Liver (tissue), 3 donors: Measurements from ENCODE around the gene NPC1L1.

Source experiments
- CTCF ChIP-seq: fragments of 150-350 bp; IDR thresholded peaks from 2 replicates; pipeline ENCODE4 v1.5.1; 2017; ENCODE audit warnings: improper control_type of control experiment, low read depth, low read length; ENCODE audit not compliant: missing input control
- EGR1 ChIP-seq, 2 donors: IDR thresholded peaks; 2 replicates each; pipeline ENCODE4 v1.6.1; 2016 to 2018; ENCODE audit warnings: antibody characterized with exemption in 2 of 2, low read depth in 2 of 2
- FOXA1 ChIP-seq: IDR thresholded peaks from 2 replicates; pipeline ENCODE4 v1.6.1; 2016; ENCODE audit warnings: antibody characterized with exemption
- HNF4G ChIP-seq: IDR thresholded peaks from 2 replicates; pipeline ENCODE4 v1.6.1; 2016; ENCODE audit warnings: antibody characterized with exemption
- JUND ChIP-seq, 2 donors: IDR thresholded peaks; 2 replicates each; pipeline ENCODE4 v1.6.1; 2016; ENCODE audit warnings: antibody characterized with exemption in 2 of 2
- RAD21 ChIP-seq, 2 donors: IDR thresholded peaks; 2 replicates each; pipeline ENCODE4 v1.6.1; 2016; ENCODE audit warnings: antibody characterized with exemption in 2 of 2, mild to moderate bottlenecking in 2 of 2
- REST ChIP-seq: IDR thresholded peaks from 2 replicates; pipeline ENCODE4 v1.6.1; 2016; ENCODE audit warnings: antibody characterized with exemption, mild to moderate bottlenecking
- SP1 ChIP-seq: IDR thresholded peaks from 2 replicates; pipeline ENCODE4 v1.6.1; 2018; ENCODE audit warnings: antibody characterized with exemption, mild to moderate bottlenecking
- TAF1 ChIP-seq: conservative IDR thresholded peaks from 2 replicates; pipeline ENCODE4 v1.6.1; 2016; ENCODE audit warnings: antibody characterized with exemption, mild to moderate bottlenecking
- TF ChIP-seq, protein P1 (sequence below): IDR thresholded peaks from 2 replicates; pipeline ENCODE4 v1.6.1; 2016; ENCODE audit warnings: antibody characterized with exemption
- donor health status: healthy.
- donor health status: healthy.

DNA sequence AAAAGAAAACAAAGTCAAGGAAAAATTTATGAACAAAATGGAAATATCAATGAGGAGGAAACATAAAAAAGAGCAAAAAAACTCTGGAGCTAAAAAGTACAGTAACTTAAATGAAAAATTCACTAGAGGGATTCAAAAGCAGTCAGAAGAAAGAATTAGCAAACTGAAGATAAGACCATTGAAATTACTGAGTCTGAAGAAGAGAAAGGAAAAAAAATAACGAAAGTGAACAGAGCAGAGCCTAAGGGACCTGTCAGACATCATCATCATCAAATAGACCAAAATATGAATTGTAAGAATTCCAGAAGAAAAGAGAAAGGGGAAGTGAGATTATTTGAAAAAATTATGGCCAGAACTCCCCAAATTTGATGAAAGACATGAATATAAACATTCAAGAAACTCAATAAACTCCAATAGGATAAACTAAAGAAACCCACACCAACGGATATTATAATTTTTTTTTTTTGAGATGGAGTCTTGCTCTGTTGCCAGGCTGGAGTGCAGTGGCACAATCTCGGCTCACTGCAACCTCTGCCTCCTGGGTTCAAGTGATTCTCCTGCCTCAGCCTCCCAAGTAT, 16.2 kb downstream of the NPC1L1 start:
- TF ChIP-seq CTCF (no peak), TAF1 (no peak), EGR1 (IDR thresholded peaks at IDR 0.05; ENCODE audit: low read depth in 2 of 2) (no peak), HNF4G (no peak), JUND (IDR thresholded peaks at IDR 0.05) (no peak), RAD21 (IDR thresholded peaks at IDR 0.05) (no peak), SP1 (no peak), FOXA1 (no peak), REST (no peak)
- TF ChIP-seq, protein P1, sequence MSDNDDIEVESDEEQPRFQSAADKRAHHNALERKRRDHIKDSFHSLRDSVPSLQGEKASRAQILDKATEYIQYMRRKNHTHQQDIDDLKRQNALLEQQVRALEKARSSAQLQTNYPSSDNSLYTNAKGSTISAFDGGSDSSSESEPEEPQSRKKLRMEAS, result no peak
